Breast epithelium (tissue), 4 donors: ENCODE measurements around the gene PPCDC. TPM values are rescaled to one million over a fixed set of nuclear protein-coding genes. Genes with fewer than 3 reads are reported as not detected.

ENCODE experiments used
- DNase-seq, 2 donors: peaks; one replicate each; pipeline ENCODE4 v3.0.0-alpha.2; 2019; ENCODE audit warnings: low spot score in 2 of 2
- H3K27ac ChIP-seq, 2 donors: fragments of 200-600 bp; sonication (generic) in 1 of 2; one replicate each; pipeline ENCODE4 v1.5.1; 2016 to 2019; ENCODE audit warnings: mild to moderate bottlenecking in 1 of 2
- H3K27me3 ChIP-seq, 2 donors: fragments of 200-600 bp; sonication (generic) in 1 of 2; one replicate each; pipeline versions ENCODE4 v1.5.1 to v1.6.0; 2017 to 2019; ENCODE audit warnings: control low read depth in 1 of 2, mild to moderate bottlenecking in 1 of 2
- H3K36me3 ChIP-seq: fragments of 200-600 bp; one replicate; pipeline ENCODE4 v1.5.1; 2019
- H3K4me1 ChIP-seq, 2 donors: fragments of 200-600 bp; sonication (generic); one replicate each; pipeline ENCODE4 v1.5.1; 2016 to 2019; ENCODE audit warnings: control low read depth in 1 of 2
- H3K4me3 ChIP-seq, 3 donors: fragments of 200-600 bp; sonication (generic); 1 replicate in 2 of 3; 2 replicates in 1 of 3; pipeline ENCODE4 v1.5.1; 2016 to 2019; ENCODE audit warnings: mild to moderate bottlenecking in 3 of 3, moderate library complexity in 2 of 3
- H3K9me3 ChIP-seq, 2 donors: fragments of 200-600 bp; sonication (generic) in 1 of 2; one replicate each; pipeline ENCODE4 v1.5.1; 2016 to 2019; ENCODE audit warnings: control low read depth in 1 of 2
- CTCF ChIP-seq, 3 donors: fragments of 450-650 bp; IDR thresholded peaks; one replicate each; pipeline ENCODE4 v1.5.1; 2016 to 2017; ENCODE audit warnings: antibody characterized with exemption in 3 of 3, mild to moderate bottlenecking in 3 of 3, moderate library complexity in 3 of 3
- POLR2A ChIP-seq: fragments of 450-650 bp; IDR thresholded peaks from one replicate; pipeline ENCODE4 v1.6.1; 2016; ENCODE audit warnings: antibody characterized with exemption, mild to moderate bottlenecking, moderate library complexity
- POLR2AphosphoS5 ChIP-seq, 3 donors: sonication (generic); formaldehyde crosslinking; IDR thresholded peaks; one replicate each; pipeline ENCODE4 v1.6.1; 2017; ENCODE audit warnings: antibody characterized with exemption in 3 of 3
- intact Hi-C: fragments of 100-400 bp; cut with DNase I; formaldehyde crosslinking; loops from one replicate; pipeline ENCODE4 v1.15.1; 2023; ENCODE audit warnings: low total_unique reads
- total RNA-seq, 3 donors: library from RNA; depleted of rRNA; stranded (reverse); fragments of >200 nt; gene quantifications; one replicate each; pipeline ENCODE4 v1.1.0, GENCODE V29; 2016

The PPCDC gene
- total RNA-seq, 3 donors from 2014 or later: 17.3 to 19.0 (median 18.9) TPM

- no peak for DNase-seq
- H3K27me3 ChIP-seq: no peaks in the 10 kb centered on the region
- H3K4me1 ChIP-seq: peaks cover 0 to 4% of the 10 kb centered on the region in 2 donors
- no peak overlapping the region for H3K4me3 ChIP-seq
- TF ChIP-seq POLR2A (no peak), POLR2AphosphoS5 (IDR thresholded peaks at IDR 0.05) (no peak), CTCF (IDR thresholded peaks at IDR 0.05) (no peak)
- no peak overlapping the region for H3K27ac ChIP-seq
- intact Hi-C loops: no loop called here
- no peaks in the 10 kb centered on the region for H3K9me3 ChIP-seq
- no peaks in the 10 kb centered on the region for H3K36me3 ChIP-seq
These were observed 25.8 kb upstream of the PPCDC start for GRCh38 chr15:74997543-74997942.

DNA sequence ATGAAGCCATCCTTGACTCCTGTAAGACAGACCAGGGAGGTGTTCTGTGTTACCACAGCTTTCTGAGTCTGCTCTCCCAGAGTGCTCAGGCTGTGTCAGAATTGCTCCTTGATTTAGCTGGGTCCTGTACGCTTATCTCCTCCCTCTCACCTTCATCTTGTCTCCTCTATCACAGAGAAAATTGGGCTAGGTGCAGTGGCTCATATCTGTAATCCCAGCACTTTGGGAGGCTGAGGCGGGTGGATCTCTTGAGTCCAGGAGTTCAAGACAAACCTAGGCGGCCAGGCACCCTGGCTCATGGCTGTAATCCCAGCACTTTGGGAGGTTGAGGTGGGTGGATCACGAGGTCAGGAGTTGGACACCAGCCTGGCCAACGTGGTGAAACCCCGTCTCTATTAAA is 22.1 kb upstream of the PPCDC start:
- TF ChIP-seq POLR2AphosphoS5 (IDR thresholded peaks at IDR 0.05): no peak
- no peak for TF ChIP-seq CTCF (IDR thresholded peaks at IDR 0.05)
- no peak for TF ChIP-seq POLR2A
- Histone ChIP-seq H3K4me3 (no peak overlapping the region), H3K36me3 (no peaks in the 10 kb centered on the region), H3K27ac (no peak overlapping the region), H3K27me3 (no peaks in the 10 kb centered on the region), H3K9me3 (no peaks in the 10 kb centered on the region), H3K4me1 (no peaks in the 10 kb centered on the region)
- intact Hi-C loops: no loop called here
- DNase-seq: no peak

GRCh38 chr15:75002398-75002797 is 21.0 kb upstream of the PPCDC start:
- no peak for TF ChIP-seq CTCF (IDR thresholded peaks at IDR 0.05)
- no peak for TF ChIP-seq POLR2A
- no peak for TF ChIP-seq POLR2AphosphoS5 (IDR thresholded peaks at IDR 0.05)
- intact Hi-C loops: no loop called here
- Histone ChIP-seq H3K9me3 (no peaks in the 10 kb centered on the region), H3K4me3 (no peak overlapping the region), H3K36me3 (no peaks in the 10 kb centered on the region), H3K4me1 (no peaks in the 10 kb centered on the region), H3K27ac (no peak overlapping the region), H3K27me3 (no peaks in the 10 kb centered on the region)
- DNase-seq: no peak

DNA sequence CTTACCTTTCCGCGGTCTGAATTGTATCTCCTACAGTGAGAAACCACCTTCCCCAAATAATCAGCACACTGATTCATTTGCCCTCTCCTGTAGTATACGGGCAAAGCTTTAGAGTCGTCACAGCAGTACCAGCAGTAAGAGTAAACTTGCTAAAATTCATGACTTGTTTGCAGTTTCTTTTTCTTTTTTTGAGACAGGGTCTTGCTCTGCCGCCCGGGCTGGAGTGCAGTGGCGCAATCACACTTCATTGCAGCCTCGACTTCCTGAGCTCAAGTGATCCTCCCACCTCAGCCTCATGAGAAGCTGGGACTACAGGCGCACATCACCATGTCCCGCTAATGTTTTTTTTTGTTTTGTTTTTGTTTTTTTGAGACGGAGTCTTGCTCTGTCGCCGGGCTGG is 16.2 kb upstream of the PPCDC start:
- no peaks in the 10 kb centered on the region for H3K27me3 ChIP-seq
- no peak overlapping the region for H3K4me3 ChIP-seq
- H3K4me1 ChIP-seq: no peaks in the 10 kb centered on the region
- no peak for DNase-seq
- H3K9me3 ChIP-seq: no peaks in the 10 kb centered on the region
- no peaks in the 10 kb centered on the region for H3K36me3 ChIP-seq
- intact Hi-C loops: no loop called here
- H3K27ac ChIP-seq: no peak overlapping the region
- TF ChIP-seq POLR2A (no peak), POLR2AphosphoS5 (IDR thresholded peaks at IDR 0.05) (no peak), CTCF (IDR thresholded peaks at IDR 0.05) (no peak)

GRCh38 chr15:75008221-75008625 is 15.2 kb upstream of the PPCDC start:
- H3K36me3 ChIP-seq: no peaks in the 10 kb centered on the region
- H3K4me3 ChIP-seq: no peak overlapping the region
- DNase-seq: no peak
- TF ChIP-seq POLR2AphosphoS5 (IDR thresholded peaks at IDR 0.05): no peak
- no peak for TF ChIP-seq CTCF (IDR thresholded peaks at IDR 0.05)
- no peak for TF ChIP-seq POLR2A
- no peak overlapping the region for H3K27ac ChIP-seq
- intact Hi-C loops: no loop called here
- no peaks in the 10 kb centered on the region for H3K9me3 ChIP-seq
- H3K4me1 ChIP-seq: no peaks in the 10 kb centered on the region
- no peaks in the 10 kb centered on the region for H3K27me3 ChIP-seq
